ENCODE data around the gene GFER.

GRCh38 chr16:1975432-1976215 lies 8.4 kb upstream of the GFER start:
- no peak for TF ChIP-seq POLR2A (IDR thresholded peaks at IDR 0.05)
- no peak for TF ChIP-seq CTCF (IDR thresholded peaks at IDR 0.05)

All from testis (tissue), 2 donors.